HG02938 (cell line): ENCODE data around the gene PPM1K.
A peak's percentile ranks its signal among the peaks of the same experiment; 100 is the strongest.

ENCODE experiments used
- ATAC-seq: cut with Tn5 transposase; IDR thresholded peaks from one replicate; pipeline ENCODE4 v1.9.1; 2021; ENCODE audit warnings: mild to moderate bottlenecking, moderate library complexity; ENCODE audit not compliant: unreplicated experiment

The PPM1K gene

GRCh38 chr4:88277711-88278225 is 6.6 kb downstream of the PPM1K start:
- ATAC-seq, result no peak

GRCh38 chr4:88276952-88277710 is 7.2 kb downstream of the PPM1K start:
- ATAC-seq, result no peak

GRCh38 chr4:88275949-88276515 is 8.3 kb downstream of the PPM1K start:
- ATAC-seq, result no peak

GRCh38 chr4:88275516-88275915 is 8.8 kb downstream of the PPM1K start:
- peak; percentile 73 for ATAC-seq

GRCh38 chr4:88268913-88269312 is 15.4 kb downstream of the PPM1K start:
- ATAC-seq, result no peak

- ATAC-seq, result no peak
These were observed 20.0 kb downstream of the PPM1K start for GRCh38 chr4:88264336-88264735.

GRCh38 chr4:88257726-88258125 is 26.6 kb downstream of the PPM1K start:
- no peak for ATAC-seq

GRCh38 chr4:88255111-88255510 is 29.2 kb downstream of the PPM1K start:
- no peak for ATAC-seq

- ATAC-seq, result no peak
These were observed 32.4 kb downstream of the PPM1K start for GRCh38 chr4:88251924-88252323.

GRCh38 chr4:88247148-88247547 is 37.2 kb downstream of the PPM1K start:
- ATAC-seq, result no peak

- ATAC-seq, result no peak
These were observed 37.8 kb downstream of the PPM1K start for GRCh38 chr4:88246600-88246999.

- peak; percentile 39 for ATAC-seq
These were observed 39.4 kb downstream of the PPM1K start for GRCh38 chr4:88244816-88245579.

GRCh38 chr4:88244056-88244455 is 40.3 kb downstream of the PPM1K start:
- no peak for ATAC-seq

GRCh38 chr4:88242144-88242543 is 42.2 kb downstream of the PPM1K start:
- no peak for ATAC-seq

- ATAC-seq, result no peak
These were observed 44.1 kb downstream of the PPM1K start for GRCh38 chr4:88240297-88240714.

- ATAC-seq, result no peak
These were observed 53.2 kb downstream of the PPM1K start for GRCh38 chr4:88230969-88231771.

- no peak for ATAC-seq
These were observed 53.9 kb downstream of the PPM1K start for GRCh38 chr4:88230461-88230891.

GRCh38 chr4:88227734-88228133 is 56.6 kb downstream of the PPM1K start:
- ATAC-seq, result no peak

GRCh38 chr4:88226143-88226542 is 58.2 kb downstream of the PPM1K start:
- ATAC-seq, result no peak

GRCh38 chr4:88225232-88226105 is 58.9 kb downstream of the PPM1K start:
- ATAC-seq, result no peak
